Purkinje cell (primary cell): ENCODE data around the gene STX4. TPM values are rescaled to one million over a fixed set of nuclear protein-coding genes. Genes with fewer than 3 reads are reported as not detected.

ENCODE experiments used
- polyA plus RNA-seq: library from polyadenylated mRNA; unstranded; fragments of >200 nt; fragmentation: Nextera tagmentation; gene quantifications from 2 replicates; pipeline ENCODE4 v1.2.1, GENCODE V29; 2014

STX4 gene, protein sequence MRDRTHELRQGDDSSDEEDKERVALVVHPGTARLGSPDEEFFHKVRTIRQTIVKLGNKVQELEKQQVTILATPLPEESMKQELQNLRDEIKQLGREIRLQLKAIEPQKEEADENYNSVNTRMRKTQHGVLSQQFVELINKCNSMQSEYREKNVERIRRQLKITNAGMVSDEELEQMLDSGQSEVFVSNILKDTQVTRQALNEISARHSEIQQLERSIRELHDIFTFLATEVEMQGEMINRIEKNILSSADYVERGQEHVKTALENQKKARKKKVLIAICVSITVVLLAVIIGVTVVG
- polyA plus RNA-seq: 15.6 and 16.6 TPM in 2 replicates

DNA sequence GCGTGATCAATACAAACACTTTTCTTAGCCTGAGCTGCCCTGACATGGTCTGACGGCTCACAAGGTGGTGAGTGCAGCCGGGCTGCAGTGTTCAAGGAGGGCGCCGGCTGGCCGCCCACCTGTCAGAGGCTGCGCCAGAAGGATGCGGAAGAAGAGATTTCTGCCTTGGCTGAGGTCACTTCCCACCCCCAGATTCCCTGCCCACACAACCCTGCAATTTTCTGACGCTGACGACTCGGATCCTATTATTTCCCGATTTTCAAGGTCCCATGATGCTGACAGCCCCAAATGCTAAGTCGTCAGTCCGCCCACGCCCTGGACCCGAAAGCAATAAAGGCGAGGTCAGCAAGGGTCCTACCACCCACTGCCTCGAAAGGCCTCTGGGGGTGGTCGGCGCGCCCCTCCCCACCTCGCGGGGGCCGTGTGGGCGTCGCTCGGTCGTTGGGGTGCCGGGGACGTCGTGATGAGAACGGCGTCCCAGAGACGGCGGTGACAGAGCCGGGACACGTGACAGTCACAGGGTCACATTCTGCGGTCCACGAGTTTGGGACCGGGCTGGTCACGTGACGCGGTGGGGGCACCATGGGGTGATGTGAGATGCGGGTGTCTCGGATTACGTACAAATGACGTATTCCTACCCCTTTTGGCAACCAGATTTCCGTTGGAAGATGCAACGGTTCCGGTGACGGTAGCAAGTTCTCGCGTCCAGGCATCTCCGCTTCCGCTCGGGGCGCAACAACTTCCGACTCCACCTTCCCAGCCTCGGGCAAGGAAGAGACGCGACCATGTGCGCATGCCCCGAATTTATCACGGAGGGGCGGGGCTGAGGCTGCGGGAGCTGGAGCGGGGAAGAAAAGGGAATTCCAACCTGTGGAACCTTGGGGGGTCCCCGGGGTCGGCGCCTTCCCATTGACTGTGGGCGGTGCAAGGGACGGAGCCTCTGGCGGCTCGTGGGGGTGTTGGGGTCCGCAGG lies at the start of gene STX4:
Gene STX4, plus strand, starts transcription at position 823 of the 973 bp plus-strand sequence. CDS start 248 bp downstream, outside the sequence.

DNA sequence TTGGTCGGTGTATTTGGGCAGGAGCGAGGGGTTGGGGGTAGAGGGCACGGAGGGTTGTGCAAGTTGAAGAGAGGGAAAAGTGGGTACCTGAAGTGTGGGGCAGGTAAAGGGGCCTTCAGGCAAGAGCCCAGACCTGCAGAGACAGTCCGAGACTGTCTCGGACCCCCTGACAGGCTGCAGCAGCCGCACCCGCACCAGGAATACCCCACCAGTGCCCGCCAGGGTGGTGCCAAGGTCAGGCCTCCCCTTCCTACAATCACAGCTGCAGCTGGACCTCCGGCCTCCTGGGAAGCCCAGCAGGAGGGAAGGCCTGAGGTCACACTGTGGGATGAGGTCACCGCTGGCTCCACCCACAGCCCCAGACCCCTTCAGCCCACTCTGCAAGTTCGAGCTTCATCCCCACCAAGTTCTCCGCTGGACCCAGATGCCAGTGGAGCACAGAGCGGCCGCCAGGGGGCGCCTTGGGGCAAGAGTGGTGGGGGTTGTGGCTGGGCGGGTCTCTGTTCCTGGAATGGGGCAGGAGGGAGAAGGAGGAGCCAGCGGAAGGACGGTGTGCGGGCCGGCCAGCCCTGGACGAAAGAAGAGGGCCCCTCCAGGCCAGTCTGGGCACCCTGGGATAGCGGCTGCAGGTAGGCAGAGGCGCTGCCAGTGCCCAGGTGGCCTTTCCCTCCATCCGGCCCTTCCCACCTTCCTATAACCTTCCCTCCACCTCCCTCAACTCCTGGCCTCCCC lies 48.5 kb upstream of the STX4 start, which contains the start of gene HSD3B7:
Gene HSD3B7, plus strand, starts transcription at position 539 of the 732 bp plus-strand sequence. CDS start 452 bp downstream, outside the sequence.

DNA sequence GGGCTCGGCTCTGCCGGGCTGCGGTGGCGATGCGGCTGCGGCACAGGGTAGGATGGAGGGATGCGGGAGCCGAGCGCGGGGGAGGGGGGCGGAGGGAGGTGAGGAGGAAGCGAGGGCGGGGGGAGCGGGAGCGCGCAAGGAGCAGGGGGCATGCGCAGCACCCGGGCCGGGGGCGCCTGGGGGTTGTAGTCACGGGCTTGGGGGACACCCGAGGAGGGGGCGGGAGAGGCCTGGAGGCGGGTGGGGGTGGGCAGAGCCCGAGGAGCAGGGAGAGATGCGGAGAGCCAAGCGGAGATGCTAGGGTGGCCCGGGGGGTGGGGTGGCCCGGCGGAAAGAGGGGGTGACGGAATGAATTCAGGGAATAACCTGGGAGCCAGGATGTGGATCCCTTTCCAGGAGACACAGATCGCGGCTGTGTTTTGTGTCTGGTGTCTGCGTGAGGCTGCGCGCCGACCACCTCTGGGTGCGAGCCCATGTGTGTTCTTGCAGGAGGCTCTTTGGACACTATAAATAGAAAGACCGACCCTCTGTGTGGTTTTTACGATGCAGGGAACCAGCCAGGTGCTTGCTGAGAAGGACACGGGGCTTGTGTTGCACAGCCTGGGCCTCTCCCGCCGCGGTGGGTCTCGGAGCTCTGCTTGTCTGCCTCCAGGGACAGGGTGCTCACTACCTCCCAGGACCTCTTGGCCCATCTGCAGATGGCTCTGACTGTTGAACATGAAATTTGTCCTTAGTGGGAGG lies 22.6 kb upstream of the STX4 start, which contains the start of gene STX1B:
Gene STX1B, minus strand, starts transcription at position 54 of the 741 bp plus-strand sequence. CDS start 242 bp downstream, outside the sequence.

DNA sequence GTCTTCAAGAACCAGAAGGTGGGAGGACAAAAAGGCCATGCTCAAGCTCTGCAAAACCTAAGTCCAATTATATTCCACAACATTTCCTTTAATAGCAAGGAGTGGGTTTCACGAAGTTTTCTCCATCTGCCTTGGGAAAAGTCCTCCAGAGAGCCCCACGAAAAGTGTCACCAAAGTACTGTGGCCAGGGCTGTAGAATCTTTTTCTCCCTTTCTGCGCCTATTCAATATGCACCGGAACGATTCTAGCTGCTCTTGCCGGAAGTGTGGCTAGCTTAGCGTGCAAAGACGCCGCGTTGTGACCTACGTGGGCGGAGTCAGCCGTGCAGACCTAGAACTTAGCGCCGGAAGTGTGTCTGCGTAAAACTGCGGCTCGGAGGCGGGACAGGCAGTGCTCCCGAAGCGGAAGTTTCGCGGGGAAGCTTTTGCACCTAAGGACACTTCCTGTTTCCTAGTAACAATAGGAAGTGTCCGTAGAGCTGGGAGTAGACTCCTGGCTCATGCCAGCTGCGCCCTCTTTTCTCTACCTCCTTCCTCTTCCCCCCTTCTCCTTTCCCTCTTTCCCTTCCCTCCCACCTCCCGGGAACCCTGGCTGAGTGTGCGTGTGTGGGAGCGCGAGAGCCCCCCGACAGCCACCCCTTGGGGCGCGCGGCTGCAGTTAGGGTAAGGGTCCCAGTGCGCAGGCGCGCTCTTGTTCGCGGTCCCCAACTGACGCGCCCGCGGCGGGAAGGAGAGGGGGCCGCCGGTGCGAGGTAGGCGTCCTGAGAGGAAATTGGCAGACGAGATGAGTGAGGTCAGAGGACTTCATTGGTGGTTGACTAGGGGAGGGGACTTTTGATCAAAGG lies 40.8 kb downstream of the STX4 start, which contains the start of the genes ZNF646 and ZNF668:
Gene ZNF646, plus strand, starts transcription at position 453 of the 844 bp plus-strand sequence. CDS start 1,903 bp downstream, outside the sequence.
Gene ZNF668, minus strand, starts transcription at position 271 of the 844 bp plus-strand sequence. CDS start 9,781 bp downstream, outside the sequence.

DNA sequence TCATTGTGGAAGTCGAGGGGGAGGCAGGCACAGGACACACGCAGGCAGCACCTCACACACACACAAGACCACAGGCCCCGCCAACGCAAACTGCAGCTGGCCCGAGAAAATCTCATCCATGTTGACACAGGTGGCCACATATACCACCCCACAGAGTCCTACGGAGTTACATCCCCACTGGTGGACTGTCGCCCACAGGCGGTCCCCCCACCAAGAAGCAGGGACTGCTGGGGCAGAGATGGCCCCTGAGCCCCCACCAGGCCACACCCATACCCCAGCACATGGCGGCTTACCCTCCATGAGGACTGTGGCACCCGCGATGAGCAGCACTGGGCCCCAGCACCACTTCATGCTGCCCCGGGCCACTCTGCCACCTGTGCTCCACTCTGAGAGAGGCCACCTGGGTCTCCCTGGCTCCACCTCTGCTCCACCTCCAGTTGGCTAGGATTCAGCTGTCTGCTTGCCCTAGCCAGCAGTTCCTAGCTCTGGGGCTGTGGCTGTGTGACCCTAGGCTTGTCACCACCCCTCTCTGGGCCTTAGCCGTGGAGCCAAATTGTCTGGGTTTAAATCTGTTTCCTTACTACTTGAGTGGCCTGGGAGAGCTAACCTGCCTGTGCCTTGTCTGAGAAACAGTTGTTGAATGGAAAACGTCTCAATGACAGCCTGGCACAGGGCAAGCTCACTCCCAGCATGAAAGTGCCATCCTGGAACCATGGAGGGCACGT lies 55.3 kb downstream of the STX4 start, which contains the start of gene PRSS53:
Gene PRSS53, minus strand, starts transcription at position 485 of the 725 bp plus-strand sequence. Its CDS starts 134 bp downstream, at position 351.

Other genes starting within 250 kb of the STX4 start
- gene ZNF629, start 246.4 kb upstream of the STX4 start, polyA plus RNA-seq: 0.67 and 1.4 TPM in 2 replicates
- 2.1 and 3.7 TPM in 2 replicates for gene BCL7C, start 139.5 kb upstream of the STX4 start, polyA plus RNA-seq
- gene CTF1, start 136.9 kb upstream of the STX4 start, polyA plus RNA-seq: 0.15 TPM in 1 of 2 replicates, not detected in the other
- 0.52 TPM in 1 of 2 replicates, not detected in the other for gene FBXL19, start 110.0 kb upstream of the STX4 start, polyA plus RNA-seq
- gene ORAI3, start 84.5 kb upstream of the STX4 start, polyA plus RNA-seq: 58.6 and 83.0 TPM in 2 replicates
- 0.27 and 0.34 TPM in 2 replicates for gene SETD1A, start 75.8 kb upstream of the STX4 start, polyA plus RNA-seq
- not detected in 2 replicates for gene HSD3B7, start 48.4 kb upstream of the STX4 start, polyA plus RNA-seq
- gene STX1B, start 22.9 kb upstream of the STX4 start, polyA plus RNA-seq: 2.5 and 3.0 TPM in 2 replicates
- 0.11 TPM in 1 of 2 replicates, not detected in the other for gene ZNF668, start 40.7 kb downstream of the STX4 start, polyA plus RNA-seq
- gene ZNF646, start 40.9 kb downstream of the STX4 start, polyA plus RNA-seq: 0.20 and 0.43 TPM in 2 replicates
- not detected in 2 replicates for gene PRSS53, start 55.4 kb downstream of the STX4 start, polyA plus RNA-seq
- 47.0 and 48.3 TPM in 2 replicates for gene VKORC1, start 61.2 kb downstream of the STX4 start, polyA plus RNA-seq
- 8.4 and 10.6 TPM in 2 replicates for gene BCKDK, start 74.8 kb downstream of the STX4 start, polyA plus RNA-seq
- gene KAT8, start 84.1 kb downstream of the STX4 start, polyA plus RNA-seq: 16.0 and 16.5 TPM in 2 replicates
- not detected in 2 replicates for gene PRSS8, start 102.2 kb downstream of the STX4 start, polyA plus RNA-seq
- gene PRSS36, start 116.5 kb downstream of the STX4 start, polyA plus RNA-seq: 0.43 and 1.8 TPM in 2 replicates
- gene FUS, start 146.6 kb downstream of the STX4 start, polyA plus RNA-seq: 41.0 and 45.9 TPM in 2 replicates
- 0.41 TPM in 1 of 2 replicates, not detected in the other for gene PYCARD, start 169.2 kb downstream of the STX4 start, polyA plus RNA-seq
- not detected in 2 replicates for gene TRIM72, start 180.6 kb downstream of the STX4 start, polyA plus RNA-seq
- 0.94 and 1.6 TPM in 2 replicates for gene PYDC1, start 183.6 kb downstream of the STX4 start, polyA plus RNA-seq
- not detected in 2 replicates for gene ITGAM, start 226.4 kb downstream of the STX4 start, polyA plus RNA-seq